ENCODE results near the gene SCGB1C1.
A peak's percentile ranks its signal among the peaks of the same experiment; 100 is the strongest.

The SCGB1C1 gene

DNA sequence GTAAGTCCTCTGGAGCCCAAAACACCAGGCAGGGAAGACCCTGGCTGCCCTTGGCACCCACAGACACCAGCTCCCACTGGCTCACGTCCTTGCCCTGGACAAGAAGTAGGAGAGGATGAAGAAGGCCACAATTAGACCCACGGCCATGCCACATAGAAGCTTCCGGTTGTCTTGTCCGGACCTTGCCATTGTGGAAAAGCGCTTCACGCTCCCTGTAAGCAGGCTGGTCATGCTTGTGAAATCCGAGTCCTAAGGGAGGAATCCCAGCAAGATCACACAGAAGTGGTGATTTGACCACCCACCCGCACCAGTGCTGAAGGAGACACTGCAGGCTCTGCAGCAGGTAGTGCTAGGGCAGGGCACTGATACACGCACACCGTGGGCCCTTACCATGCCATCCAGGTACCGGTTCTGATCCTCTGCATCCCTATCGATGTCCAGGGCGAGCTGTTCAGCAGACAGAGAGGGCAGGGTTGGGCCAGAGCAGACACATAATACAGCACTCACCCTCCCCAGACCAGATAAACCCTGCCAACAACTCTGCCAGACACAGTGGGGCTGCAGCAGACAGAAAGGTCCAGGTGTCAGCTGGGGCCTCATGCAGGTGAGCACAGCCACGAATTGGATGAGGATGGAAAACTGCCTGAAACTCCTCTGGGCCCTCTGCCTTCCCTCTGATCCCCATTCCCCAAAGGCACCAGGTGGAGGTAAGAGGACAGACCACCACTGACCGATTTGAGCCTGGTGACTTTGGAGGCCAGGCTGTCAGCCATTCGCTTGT lies 12.5 kb downstream of the SCGB1C1 start:
- DNase-seq = peak; percentile 60

DNA sequence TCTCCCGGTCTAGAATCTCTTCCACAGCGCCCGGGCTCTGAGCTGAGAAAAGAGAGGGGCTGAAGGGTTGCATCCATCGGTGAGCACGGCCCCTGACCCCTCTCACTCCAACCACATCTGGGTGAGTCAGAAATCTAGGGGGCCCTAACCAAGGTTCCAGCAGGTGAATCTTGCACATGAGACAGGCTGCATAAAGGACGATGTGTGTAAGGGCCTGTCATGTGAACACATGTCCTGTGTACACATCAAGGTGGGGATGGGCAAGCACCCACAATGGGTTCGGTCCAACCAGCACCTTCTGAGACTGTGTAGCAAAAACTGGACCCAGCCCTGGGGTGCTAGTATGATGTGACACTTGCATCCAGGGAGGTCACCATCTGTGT lies 13.1 kb downstream of the SCGB1C1 start:
- peak; percentile 62 for DNase-seq

DNA sequence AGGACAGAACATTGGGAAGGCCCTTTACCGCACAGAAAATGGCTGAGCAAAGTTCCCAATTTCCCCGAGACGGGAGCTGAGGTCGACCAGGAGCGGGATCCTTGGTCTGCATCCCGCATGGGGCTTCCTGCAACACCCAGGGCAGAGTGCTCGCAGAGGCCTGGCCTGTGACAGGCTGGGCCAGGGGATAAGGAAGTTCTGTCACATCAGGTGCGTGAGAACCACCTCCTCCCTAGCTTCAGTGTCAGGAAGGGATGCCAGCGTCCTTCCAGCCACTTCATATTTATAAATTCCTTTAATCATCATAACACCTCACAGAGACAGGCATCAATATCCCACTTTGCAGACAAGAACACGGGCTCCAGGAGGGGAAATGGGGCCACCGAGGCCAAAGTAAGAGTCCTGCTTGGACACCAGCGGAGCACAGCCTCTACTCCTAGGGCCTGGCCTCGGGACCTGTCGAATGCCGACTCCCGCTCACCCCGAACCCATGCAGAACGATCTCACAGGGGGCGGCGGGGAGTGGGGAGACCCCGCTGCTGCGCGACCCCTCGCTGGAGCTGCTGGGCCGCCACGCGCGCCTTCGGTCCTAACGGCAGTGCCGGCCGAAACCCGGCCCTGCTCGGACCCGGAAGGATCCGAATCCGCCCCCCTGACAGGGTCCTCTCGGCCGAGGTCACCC lies 13.8 kb downstream of the SCGB1C1 start:
- DNase-seq = peak; percentile 69

DNA sequence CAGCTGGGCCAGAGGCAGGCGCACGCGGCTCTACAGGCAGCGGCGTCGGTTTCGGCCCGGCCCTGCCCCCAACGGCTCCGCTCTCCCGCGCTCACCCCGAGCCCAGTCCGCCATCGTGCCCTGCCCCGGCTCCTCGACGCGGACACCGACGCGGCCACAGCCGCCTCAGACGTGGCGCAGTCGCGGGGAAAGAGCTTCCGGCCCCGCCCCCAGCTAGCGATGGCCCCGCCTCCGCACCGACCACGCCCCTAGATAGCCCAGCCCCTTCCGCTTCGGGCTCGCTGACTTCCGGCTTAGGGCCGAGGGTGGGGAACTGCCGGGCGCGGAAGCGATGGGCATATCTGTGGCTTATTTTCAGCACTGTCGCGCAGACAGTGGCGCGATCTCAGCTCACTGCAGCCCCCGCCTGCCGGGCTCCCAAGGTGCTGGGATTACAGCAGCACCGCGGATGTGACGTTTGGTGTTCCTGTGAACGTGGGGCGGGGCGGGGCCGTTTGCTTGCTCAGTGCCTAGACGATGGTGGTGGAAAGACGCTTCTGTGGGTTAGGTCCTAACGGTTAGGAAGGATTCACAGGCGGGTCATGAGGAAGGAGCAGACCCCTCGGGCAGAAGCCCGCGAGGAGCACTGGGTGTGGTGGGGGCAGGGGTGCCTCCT lies 14.5 kb downstream of the SCGB1C1 start, which contains the start of the genes BET1L and RIC8A:
TSS of gene BET1L (minus strand) at position 192 of the 655 bp plus-strand sequence. CDS start at position 114, 78 bp downstream.
TSS of gene RIC8A (plus strand) at position 501 of the 655 bp plus-strand sequence. CDS start 1,147 bp downstream, outside the sequence.
- DNase-seq = peak; percentile 99

DNA sequence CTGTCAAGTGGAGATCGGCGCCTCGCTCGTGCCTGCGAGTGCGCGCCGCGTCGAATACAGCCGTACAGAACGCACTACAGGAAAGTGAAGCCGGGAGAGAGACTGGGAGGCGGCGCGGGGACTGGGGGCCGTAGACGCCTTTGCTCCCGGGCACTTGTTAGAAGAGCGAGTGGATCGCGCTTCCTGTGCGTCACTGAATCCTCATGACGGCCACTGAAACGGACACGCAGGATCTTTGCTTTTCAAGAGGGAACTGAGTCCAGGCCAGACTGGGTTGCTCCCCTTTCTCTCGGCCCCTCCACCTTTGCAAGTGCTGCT lies 14.9 kb downstream of the SCGB1C1 start:
- no peak for DNase-seq

DNA sequence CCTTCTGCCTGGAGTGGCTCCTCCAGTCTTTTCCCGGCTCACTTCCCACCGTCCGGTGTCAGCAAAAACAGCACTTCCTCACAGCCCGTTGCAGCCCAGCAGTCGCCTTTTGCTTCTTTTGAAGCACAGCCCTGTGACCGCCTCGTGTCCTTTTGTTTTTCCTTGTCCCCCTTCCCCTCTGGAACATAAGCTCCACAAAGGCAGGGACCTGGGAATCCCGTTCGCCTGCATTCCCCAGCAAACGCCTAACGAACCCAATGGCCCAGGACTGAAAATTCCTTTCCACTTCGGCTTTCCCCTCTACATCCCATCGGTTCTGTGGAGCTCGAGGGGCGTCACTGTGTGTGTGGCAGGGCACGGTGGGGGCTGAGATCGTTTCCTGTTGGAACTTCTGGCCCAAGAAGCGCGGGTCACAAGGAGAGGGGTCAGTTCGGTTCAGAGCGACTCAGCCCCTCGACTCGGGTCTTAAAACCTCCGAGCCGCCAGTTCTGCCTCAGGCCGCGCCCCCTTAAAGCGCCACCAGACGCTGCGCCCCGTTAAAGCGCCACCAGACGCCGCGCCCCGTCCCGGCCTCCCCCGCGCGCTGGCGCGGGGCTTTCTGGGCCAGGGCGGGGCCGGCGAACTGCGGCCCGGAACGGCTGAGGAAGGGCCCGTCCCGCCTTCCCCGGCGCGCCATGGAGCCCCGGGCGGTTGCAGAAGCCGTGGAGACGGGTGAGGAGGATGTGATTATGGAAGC lies 15.5 kb downstream of the SCGB1C1 start:
- DNase-seq = peak; percentile 94

DNA sequence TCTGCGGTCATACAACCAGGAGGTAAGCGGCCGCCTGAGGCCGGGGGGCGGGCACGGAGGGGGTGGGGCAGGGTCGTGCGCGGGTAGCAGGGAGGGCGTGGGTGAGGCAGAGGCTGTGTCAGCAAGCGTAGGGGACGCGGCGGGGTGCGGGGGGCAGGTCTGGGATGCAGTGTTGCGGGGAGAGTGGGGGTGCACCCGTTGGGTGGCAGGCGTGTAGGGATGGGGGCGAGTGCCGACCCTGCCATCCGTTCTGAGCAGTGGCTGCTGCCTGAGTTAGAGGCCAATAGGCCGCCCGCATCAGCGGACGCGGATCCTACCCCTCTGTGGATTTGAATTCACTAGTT lies 16.0 kb downstream of the SCGB1C1 start:
- no peak for DNase-seq

DNA sequence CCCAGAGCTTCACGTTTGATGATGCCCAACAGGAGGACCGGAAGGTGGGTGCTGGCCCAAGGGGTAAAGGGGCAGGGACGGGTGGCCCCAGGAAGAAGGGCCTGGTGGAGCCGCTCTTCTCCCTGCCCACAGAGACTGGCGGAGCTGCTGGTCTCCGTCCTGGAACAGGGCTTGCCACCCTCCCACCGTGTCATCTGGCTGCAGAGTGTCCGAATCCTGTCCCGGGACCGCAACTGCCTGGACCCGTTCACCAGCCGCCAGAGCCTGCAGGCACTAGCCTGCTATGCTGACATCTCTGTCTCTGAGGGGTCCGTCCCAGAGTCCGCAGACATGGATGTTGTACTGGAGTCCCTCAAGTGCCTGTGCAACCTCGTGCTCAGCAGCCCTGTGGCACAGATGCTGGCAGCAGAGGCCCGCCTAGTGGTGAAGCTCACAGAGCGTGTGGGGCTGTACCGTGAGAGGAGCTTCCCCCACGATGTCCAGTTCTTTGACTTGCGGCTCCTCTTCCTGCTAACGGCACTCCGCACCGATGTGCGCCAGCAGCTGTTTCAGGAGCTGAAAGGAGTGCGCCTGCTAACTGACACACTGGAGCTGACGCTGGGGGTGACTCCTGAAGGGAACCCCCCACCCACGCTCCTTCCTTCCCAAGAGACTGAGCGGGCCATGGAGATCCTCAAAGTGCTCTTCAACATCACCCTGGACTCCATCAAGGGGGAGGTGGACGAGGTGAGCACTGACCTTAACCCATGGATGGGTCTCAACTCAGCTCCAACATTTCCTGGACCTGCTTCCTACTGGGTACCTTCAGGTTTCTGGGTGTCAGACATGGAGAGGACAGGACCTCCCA lies 16.6 kb downstream of the SCGB1C1 start:
- peak; percentile 68 for DNase-seq

DNA sequence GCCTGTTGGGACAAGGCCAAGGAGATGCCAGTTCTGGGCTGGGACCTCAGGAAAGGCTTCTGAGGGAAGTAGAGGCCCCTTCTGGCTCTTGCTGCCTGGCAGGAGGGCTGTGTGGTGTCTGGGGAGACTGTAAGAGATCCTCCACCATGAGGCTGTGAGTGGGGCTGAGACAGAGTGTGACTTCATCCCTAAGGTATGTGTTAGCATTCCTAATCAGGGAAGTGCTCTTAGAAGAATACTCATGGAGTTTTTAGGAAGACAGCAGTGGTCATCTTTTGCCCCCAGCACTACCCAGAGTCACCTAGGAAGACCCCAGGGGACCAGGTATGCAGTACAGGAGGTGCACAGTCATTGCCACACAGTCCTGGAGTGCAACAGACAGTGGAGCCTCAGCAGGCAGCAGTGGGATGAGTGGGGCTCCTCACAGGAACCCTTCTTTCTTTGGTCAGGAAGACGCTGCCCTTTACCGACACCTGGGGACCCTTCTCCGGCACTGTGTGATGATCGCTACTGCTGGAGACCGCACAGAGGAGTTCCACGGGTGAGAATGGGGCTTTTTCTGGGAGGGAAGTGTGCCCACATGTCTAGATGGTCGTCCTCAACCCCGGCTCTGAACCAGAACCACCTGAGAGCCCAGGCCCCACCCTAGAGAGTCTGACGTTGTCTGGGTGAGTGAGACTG lies 17.4 kb downstream of the SCGB1C1 start:
- DNase-seq = peak; percentile 37

DNA sequence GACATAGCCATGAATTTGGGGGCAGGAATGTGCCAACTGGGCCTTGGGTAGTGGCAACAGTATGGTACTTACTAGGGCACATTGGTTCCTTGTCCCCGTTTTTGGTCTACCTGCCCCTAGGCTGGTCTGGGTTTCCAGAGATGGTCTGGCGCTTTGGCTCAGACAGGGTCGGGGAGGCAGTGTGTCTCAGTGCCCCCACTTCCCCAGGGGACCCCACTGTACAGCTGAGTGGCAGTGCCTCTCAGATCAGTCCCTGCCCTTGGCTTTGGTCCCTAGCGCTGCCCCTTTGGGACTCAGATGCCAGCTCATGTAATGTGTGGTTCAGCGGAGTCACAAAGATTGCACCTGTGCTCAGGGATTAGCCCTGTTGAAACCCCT lies 17.9 kb downstream of the SCGB1C1 start:
- peak; percentile 59 for DNase-seq

DNA sequence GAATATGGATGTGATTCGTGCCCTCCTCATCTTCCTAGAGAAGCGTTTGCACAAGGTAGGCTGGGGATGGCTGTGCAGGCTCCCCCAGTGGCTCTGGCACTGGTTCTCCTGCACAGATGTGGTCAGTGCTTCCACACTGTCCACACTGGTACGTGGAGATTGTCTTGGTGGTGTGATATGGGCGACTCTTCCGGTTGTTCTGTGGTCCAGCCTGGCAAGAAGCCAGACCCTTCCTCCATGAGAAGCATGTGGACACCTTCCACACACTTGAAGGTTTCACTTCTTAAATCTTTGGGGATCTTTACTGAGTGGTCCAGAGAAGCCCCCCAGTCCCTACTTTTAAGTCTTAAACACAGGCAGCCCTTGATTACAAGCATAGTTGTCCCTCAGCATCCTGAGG lies 18.4 kb downstream of the SCGB1C1 start:
- peak; percentile 38 for DNase-seq

DNA sequence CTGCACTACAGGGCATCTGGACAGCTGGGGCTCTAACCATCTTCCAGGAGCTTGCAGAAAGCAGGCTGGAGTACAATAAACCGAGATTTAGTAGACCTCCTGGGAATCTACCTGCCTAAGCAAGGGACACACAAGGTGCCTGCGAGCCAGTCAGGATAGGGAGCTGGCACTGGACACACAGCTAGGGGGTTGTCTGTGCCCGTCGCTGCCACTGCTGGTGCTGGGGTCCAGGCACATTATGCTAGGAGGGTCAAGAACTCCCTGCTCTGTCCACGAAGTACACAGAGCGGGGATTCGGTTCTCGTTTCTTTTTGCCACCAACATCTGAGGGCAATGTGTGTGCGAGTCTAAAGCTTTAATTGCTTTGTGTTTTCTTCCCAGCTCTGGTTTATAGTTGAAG lies 18.9 kb downstream of the SCGB1C1 start:
- DNase-seq = no peak

DNA sequence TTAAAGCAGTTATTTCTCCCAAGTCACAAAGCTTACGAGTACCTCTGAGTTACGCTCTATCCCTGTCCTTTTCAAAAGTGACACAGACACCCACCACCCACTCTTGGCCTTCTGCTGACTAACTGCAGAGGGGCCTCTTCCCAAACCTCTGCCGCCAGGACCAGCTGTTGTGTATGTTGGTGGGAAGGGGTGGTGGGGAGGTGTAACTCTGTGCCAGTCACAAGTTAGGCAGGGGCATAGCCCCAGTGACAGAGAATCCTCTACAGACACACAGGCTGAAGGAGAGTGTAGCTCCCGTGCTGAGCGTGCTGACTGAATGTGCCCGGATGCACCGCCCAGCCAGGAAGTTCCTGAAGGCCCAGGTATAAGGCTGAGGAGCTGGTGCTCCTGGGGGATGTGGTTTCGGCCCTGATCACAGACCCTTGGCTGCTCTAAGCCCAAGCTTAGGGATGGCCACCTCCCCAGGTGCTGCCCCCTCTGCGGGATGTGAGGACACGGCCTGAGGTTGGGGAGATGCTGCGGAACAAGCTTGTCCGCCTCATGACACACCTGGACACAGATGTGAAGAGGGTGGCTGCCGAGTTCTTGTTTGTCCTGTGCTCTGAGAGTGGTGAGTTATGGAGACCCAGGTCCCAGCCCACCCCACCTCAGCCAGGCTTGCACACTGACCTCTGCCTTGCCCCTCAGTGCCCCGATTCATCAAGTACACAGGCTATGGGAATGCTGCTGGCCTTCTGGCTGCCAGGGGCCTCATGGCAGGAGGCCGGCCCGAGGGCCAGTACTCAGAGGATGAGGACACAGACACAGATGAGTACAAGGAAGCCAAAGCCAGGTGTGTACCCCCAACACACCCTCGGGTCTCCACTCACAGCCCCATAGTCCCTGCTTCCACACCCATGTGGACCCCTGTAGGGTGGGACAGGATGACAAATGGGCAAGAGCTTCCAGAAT lies 19.5 kb downstream of the SCGB1C1 start:
- no peak for DNase-seq

DNA sequence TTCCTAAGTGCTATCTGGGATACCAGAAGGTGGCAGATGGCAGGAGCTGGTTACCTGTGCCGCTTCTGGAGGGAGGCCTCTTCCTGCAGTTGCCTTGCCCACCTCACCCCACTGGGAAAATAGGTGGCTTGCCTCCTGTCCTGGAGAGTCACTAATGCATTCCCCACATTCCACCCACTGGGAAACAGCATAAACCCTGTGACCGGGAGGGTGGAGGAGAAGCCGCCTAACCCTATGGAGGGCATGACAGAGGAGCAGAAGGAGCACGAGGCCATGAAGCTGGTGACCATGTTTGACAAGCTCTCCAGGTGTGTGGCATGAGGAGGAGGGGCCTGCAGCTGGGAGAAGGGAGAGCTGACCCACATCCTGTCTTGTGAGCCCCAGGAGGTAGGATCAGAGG lies 20.2 kb downstream of the SCGB1C1 start:
- DNase-seq = peak; percentile 54

DNA sequence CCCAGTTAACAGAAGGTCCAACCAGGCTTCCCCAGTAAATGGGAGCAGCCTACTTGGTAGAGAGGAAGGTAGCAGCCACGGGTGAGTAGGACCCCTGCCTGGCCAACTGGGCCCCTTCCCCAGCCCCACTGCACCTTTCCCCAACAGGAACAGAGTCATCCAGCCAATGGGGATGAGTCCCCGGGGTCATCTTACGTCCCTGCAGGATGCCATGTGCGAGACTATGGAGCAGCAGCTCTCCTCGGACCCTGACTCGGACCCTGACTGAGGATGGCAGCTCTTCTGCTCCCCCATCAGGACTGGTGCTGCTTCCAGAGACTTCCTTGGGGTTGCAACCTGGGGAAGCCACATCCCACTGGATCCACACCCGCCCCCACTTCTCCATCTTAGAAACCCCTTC lies 21.2 kb downstream of the SCGB1C1 start:
- peak; percentile 51 for DNase-seq

DNA sequence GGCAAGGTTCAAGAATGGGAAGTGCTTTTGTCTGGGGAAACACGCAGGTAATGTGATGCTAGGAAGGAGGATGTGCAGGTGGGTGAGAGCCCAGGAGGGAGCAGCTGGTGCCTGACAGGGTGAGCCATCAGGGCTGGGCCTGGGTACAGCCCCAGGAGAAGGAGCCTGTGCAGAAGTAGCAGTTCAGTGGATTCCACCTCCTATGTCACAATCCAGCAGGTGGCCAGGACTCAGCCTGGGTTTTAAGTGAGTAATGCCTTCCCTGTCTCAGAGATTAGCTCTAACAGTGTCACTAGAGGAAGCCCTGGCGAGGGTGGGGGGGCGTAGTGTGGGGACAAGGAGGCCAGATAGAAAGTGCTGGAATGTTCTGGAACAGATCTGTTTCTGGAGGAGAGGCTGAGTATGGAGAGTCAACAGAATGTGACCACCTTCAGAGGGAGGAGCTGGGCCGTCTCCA lies 22.7 kb downstream of the SCGB1C1 start:
- DNase-seq = peak; percentile 61

DNA sequence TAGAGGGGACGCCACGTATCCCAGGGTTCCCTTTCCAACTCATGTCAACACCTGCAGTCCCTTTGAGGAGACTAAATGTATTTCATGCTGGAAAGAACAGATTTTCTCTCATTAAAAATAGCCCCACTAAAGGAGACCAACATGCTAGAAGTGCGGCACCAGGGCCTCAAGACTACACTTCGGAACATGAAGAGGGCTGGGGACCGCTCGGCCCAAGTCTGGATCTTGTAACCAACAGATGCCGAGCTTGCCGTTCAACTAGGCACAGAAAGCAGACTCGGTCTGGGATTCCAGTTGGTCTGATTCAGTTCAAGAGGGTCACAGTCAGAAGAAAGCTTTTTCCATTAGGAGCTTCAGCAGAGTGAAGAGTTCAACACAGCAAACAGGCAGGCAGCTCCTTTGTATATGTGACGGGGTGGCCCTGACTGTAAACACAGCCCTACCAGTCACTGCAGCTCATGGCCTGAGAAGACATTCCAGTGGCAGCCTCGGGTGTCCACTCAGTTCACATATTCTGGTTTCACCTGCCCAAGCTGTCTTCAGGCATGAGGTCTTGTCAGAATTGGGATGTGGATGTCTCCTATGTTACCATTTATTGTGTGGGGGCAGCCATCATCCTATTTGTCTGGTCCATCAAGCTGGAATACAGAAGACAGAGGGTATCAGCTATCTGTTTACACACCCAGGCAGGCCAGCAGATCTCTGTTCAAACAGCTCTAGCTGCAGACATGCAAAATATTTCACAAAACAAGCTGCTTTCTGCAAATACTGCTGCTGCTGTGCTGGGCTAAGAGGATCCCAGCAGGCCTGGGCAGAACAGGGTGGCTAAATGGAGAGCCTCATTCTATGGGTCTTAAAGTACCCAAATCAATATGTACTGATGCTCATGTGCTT lies 23.4 kb downstream of the SCGB1C1 start:
- peak; percentile 50 for DNase-seq

DNA sequence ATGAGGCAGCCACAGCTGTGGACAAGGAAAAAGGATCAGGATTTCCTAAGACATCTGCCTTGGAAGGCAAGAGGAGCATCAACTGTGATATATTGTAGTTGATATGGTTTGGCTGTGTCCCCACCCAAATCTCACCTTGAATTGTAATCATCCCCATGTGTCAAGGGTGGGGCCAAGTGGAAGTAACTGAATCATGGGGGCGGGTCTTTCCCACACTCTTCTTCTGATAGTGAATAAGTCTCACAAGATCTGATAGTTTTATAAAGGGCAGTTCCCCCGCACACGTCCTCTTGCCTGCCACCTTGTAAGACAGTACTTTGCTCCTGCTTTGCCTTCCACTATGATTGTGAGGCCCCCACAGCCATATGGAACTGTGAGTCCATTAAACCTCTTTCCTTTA lies 24.8 kb downstream of the SCGB1C1 start:
- peak; percentile 47 for DNase-seq
